ENCODE measurements around the gene IER2.

GRCh38 chr19:13150931-13151604 lies 857 bp downstream of the IER2 start:
- TF ChIP-seq CTCF (IDR thresholded peaks at IDR 0.05 in 2 of 3, conservative IDR thresholded peaks at IDR 0.05 in 1 of 3; ENCODE audit: borderline replicate concordance in 1 of 3, insufficient read depth in 1 of 3, low read depth in 2 of 3, low read length in 2 of 3) (no peak), TCF7L2 (IDR thresholded peaks at IDR 0.05; ENCODE audit: borderline replicate concordance, extremely low read depth, insufficient read depth, insufficient read length) (no peak), POLR2AphosphoS5 (IDR thresholded peaks at IDR 0.05; ENCODE audit: low read depth, low read length) (peak; percentile 52; the same call in 1 of the 2 replicates), REST (IDR thresholded peaks at IDR 0.05; ENCODE audit: low read depth) (no peak), EZH2 (IDR thresholded peaks at IDR 0.05) (no peak), POLR2A (IDR thresholded peaks at IDR 0.05; ENCODE audit: borderline replicate concordance, extremely low read depth, insufficient read depth, insufficient read length) (no peak), EZH2phosphoT487 (IDR thresholded peaks at IDR 0.05; ENCODE audit: borderline replicate concordance) (no peak), MAX (IDR thresholded peaks at IDR 0.05) (no peak), YY1 (IDR thresholded peaks at IDR 0.05; ENCODE audit: extremely low read depth, insufficient replicate concordance, low read depth, low read length) (no peak), SRF (IDR thresholded peaks at IDR 0.05; ENCODE audit: low read depth) (no peak), CBX3 (IDR thresholded peaks at IDR 0.05; ENCODE audit: low read depth) (no peak), ZNF274 (IDR thresholded peaks at IDR 0.05; ENCODE audit: low read depth, low read length) (no peak), RAD21 (IDR thresholded peaks at IDR 0.05; ENCODE audit: low read depth) (no peak)

Measured in HCT116 (cell line).